Measurements from ENCODE around the gene CMTM8. TPM values are rescaled to one million over a fixed set of nuclear protein-coding genes. Genes with fewer than 3 reads are reported as not detected.

CMTM8 gene
- total and polyA plus RNA-seq, 11 donors = 1.7 to 12.1 (median 3.6) TPM

- Histone ChIP-seq H3K27me3 (no peaks in the 10 kb centered on the region), H3K4me1 (no peaks in the 10 kb centered on the region), H3K4me3 (no peak overlapping the region), H3K36me3 (peaks cover 0 to 9% (median 0%) of the 10 kb centered on the region in 9 donors), H3K27ac (no peak overlapping the region), H3K9me3 (no peaks in the 10 kb centered on the region)
- DNase-seq (no peak), ATAC-seq (no peak)
- TF ChIP-seq POLR2A (IDR thresholded peaks at IDR 0.05) (no peak), CTCF (IDR thresholded peaks at IDR 0.05) (no peak)
- 61 to 88% (median 73%) methylated on average over 6 of the region's 6 CpGs for WGBS, 4 donors
- intact Hi-C loops (cut with DNase I) = no loop called here
Measured at GRCh38 chr3:32366638-32367397, 128.3 kb downstream of the CMTM8 start.

GRCh38 chr3:32367442-32367841 lies 129.0 kb downstream of the CMTM8 start:
- TF ChIP-seq POLR2A (IDR thresholded peaks at IDR 0.05) (no peak), CTCF (IDR thresholded peaks at IDR 0.05) (no peak)
- no peak overlapping the region for H3K4me3 ChIP-seq
- intact Hi-C loops (cut with DNase I) = no loop called here
- peaks cover 0 to 9% (median 0%) of the 10 kb centered on the region in 9 donors for H3K36me3 ChIP-seq
- DNase-seq (no peak), ATAC-seq (no peak)
- 89 to 96% (median 93%) methylated on average over 9 to 10 of the region's 10 CpGs for WGBS, 4 donors
- H3K27ac ChIP-seq = no peak overlapping the region
- no peaks in the 10 kb centered on the region for H3K9me3 ChIP-seq
- no peaks in the 10 kb centered on the region for H3K27me3 ChIP-seq
- no peaks in the 10 kb centered on the region for H3K4me1 ChIP-seq

GRCh38 chr3:32371461-32372212 lies 133.2 kb downstream of the CMTM8 start:
- ATAC-seq = no peak
- TF ChIP-seq CTCF (IDR thresholded peaks at IDR 0.05) = no peak
- no peak for TF ChIP-seq POLR2A (IDR thresholded peaks at IDR 0.05)

GRCh38 chr3:32372213-32372490 lies 133.7 kb downstream of the CMTM8 start:
- Histone ChIP-seq H3K27ac (no peak overlapping the region), H3K4me3 (no peak overlapping the region), H3K27me3 (no peaks in the 10 kb centered on the region), H3K4me1 (peaks cover 0 to 7% (median 0%) of the 10 kb centered on the region in 12 donors), H3K36me3 (peaks cover 0 to 9% (median 0%) of the 10 kb centered on the region in 9 donors), H3K9me3 (no peaks in the 10 kb centered on the region)
- ATAC-seq (no peak), DNase-seq (no peak)
- WGBS, 4 donors = 95 to 100% (median 96%) methylated on average over 4 of the region's 4 CpGs
- intact Hi-C loops (cut with DNase I) = loop anchor here in 2 of 10 donors (10.0 kb wide), 1 partner anchor 293 kb away; no protein-coding TSS in a partner anchor
- no peak for TF ChIP-seq CTCF (IDR thresholded peaks at IDR 0.05)
- no peak for TF ChIP-seq POLR2A (IDR thresholded peaks at IDR 0.05)

More at GRCh38 chr3:32371461-32372212, 133.2 kb downstream of the CMTM8 start:
- Histone ChIP-seq H3K4me1 (peaks cover 0 to 7% (median 0%) of the 10 kb centered on the region in 12 donors), H3K4me3 (no peak overlapping the region), H3K27me3 (no peaks in the 10 kb centered on the region), H3K27ac (no peak overlapping the region), H3K36me3 (peaks cover 0 to 9% (median 0%) of the 10 kb centered on the region in 9 donors), H3K9me3 (no peaks in the 10 kb centered on the region)
- no peak for DNase-seq
- intact Hi-C loops (cut with DNase I) = loop anchor here in 2 of 10 donors (10.0 kb wide), 1 partner anchor 293 kb away; no protein-coding TSS in a partner anchor
- WGBS, 4 donors = 87 to 93% (median 89%) methylated on average over 7 of the region's 7 CpGs
